Glutamatergic neuron (in vitro differentiated cells): ENCODE measurements around the gene PCK2. TPM values are rescaled to one million over a fixed set of nuclear protein-coding genes. Genes with fewer than 3 reads are reported as not detected.
A peak's percentile ranks its signal among the peaks of the same experiment; 100 is the strongest.

Experiments used
- DNase-seq: peaks from one replicate; pipeline ENCODE4 v3.0.0; 2022
- H3K27ac Mint-ChIP-seq: one replicate; pipeline ENCODE4 v1.8.0; 2020; ENCODE audit warnings: mild to moderate bottlenecking, mixed read lengths, inconsistent platforms; ENCODE audit not compliant: unreplicated experiment
- H3K27me3 Mint-ChIP-seq: one replicate; pipeline ENCODE4 v1.8.0; 2020; ENCODE audit warnings: mild to moderate bottlenecking, moderate library complexity, mixed read lengths, inconsistent platforms; ENCODE audit not compliant: unreplicated experiment
- H3K36me3 Mint-ChIP-seq: one replicate; pipeline ENCODE4 v1.8.0; 2020; ENCODE audit warnings: mild to moderate bottlenecking, mixed read lengths, inconsistent platforms; ENCODE audit not compliant: unreplicated experiment
- H3K4me1 Mint-ChIP-seq: one replicate; pipeline ENCODE4 v1.8.0; 2020; ENCODE audit warnings: mild to moderate bottlenecking, low read depth, mixed read lengths, inconsistent platforms; ENCODE audit not compliant: unreplicated experiment
- H3K4me3 Mint-ChIP-seq: one replicate; pipeline ENCODE4 v1.8.0; 2020; ENCODE audit warnings: mild to moderate bottlenecking, mixed read lengths, inconsistent platforms; ENCODE audit not compliant: unreplicated experiment
- H3K9me3 Mint-ChIP-seq: one replicate; pipeline ENCODE4 v1.8.0; 2020; ENCODE audit warnings: mild to moderate bottlenecking, moderate library complexity, mixed read lengths, inconsistent platforms; ENCODE audit not compliant: unreplicated experiment
- CTCF ChIP-seq: fragments of 200-600 bp; sonication (generic); IDR thresholded peaks from one replicate; pipeline ENCODE4 v1.5.0; 2021; ENCODE audit not compliant: partially characterized antibody, unreplicated experiment
- total RNA-seq: library from RNA; stranded (reverse); fragmentation: NEBNext Ultra II Directional; extraction: Animal tissue kit (Norgen Biotek cat#: 25700); gene quantifications from one replicate; pipeline ENCODE4 v1.2.1, GENCODE V29; 2021; ENCODE audit not compliant: unreplicated experiment

PCK2 gene
- total RNA-seq, 1 donor from 2014 or later, result 99.9 TPM

GRCh38 chr14:24072881-24073877 lies 20.9 kb upstream of the PCK2 start:
- no peak overlapping the region for H3K4me3 Mint-ChIP-seq
- H3K27me3 Mint-ChIP-seq, result peaks cover 18% of the 10 kb centered on the region
- H3K4me1 Mint-ChIP-seq, result peaks cover 36% of the 10 kb centered on the region
- H3K27ac Mint-ChIP-seq, result peak overlapping the region; percentile 12
- DNase-seq, result no peak
- no peak for TF ChIP-seq CTCF
- no peaks in the 10 kb centered on the region for H3K36me3 Mint-ChIP-seq
- H3K9me3 Mint-ChIP-seq, result peaks cover 11% of the 10 kb centered on the region

- no peaks in the 10 kb centered on the region for H3K36me3 Mint-ChIP-seq
- peaks cover 27% of the 10 kb centered on the region for H3K27me3 Mint-ChIP-seq
- no peak overlapping the region for H3K27ac Mint-ChIP-seq
- no peak for DNase-seq
- peaks cover 41% of the 10 kb centered on the region for H3K4me1 Mint-ChIP-seq
- no peak overlapping the region for H3K4me3 Mint-ChIP-seq
- TF ChIP-seq CTCF, result no peak
- H3K9me3 Mint-ChIP-seq, result peaks cover 18% of the 10 kb centered on the region
These were observed 19.3 kb upstream of the PCK2 start for GRCh38 chr14:24074625-24075484.

- H3K4me3 Mint-ChIP-seq, result no peak overlapping the region
- peaks cover 24% of the 10 kb centered on the region for H3K9me3 Mint-ChIP-seq
- H3K27me3 Mint-ChIP-seq, result peaks cover 30% of the 10 kb centered on the region
- TF ChIP-seq CTCF, result no peak
- peaks cover 41% of the 10 kb centered on the region for H3K4me1 Mint-ChIP-seq
- DNase-seq, result no peak
- no peaks in the 10 kb centered on the region for H3K36me3 Mint-ChIP-seq
- no peak overlapping the region for H3K27ac Mint-ChIP-seq
These were observed 18.4 kb upstream of the PCK2 start for GRCh38 chr14:24075485-24076301.

GRCh38 chr14:24076302-24076601 lies 17.9 kb upstream of the PCK2 start:
- H3K4me3 Mint-ChIP-seq, result no peak overlapping the region
- H3K27ac Mint-ChIP-seq, result peak overlapping the region; percentile 99
- peaks cover 36% of the 10 kb centered on the region for H3K4me1 Mint-ChIP-seq
- no peaks in the 10 kb centered on the region for H3K36me3 Mint-ChIP-seq
- H3K9me3 Mint-ChIP-seq, result peaks cover 22% of the 10 kb centered on the region
- H3K27me3 Mint-ChIP-seq, result peaks cover 32% of the 10 kb centered on the region
- DNase-seq, result no peak
- no peak for TF ChIP-seq CTCF
